Endothelial cell of umbilical vein (primary cell): Measurements from ENCODE around the gene GPD2. TPM values are rescaled to one million over a fixed set of nuclear protein-coding genes. Genes with fewer than 3 reads are reported as not detected.

Source experiments
- BruUV-seq: library from RNA; stranded (reverse); fragments of 400-500 nt; replicated peaks from 2 replicates; lab custom pipeline; 2021; lab: Mats Ljungman, UMichigan
- CTCF ChIA-PET: fragments of 300-600, 350-600 bp; sonication (Branson Sonifier 250); formaldehyde crosslinking; loops from one replicate; lab custom pipeline; 2021; ENCODE audit warnings: antibody characterized with exemption, inconsistent platforms; lab: Charles Lee
- POLR2A ChIA-PET: fragments of 300-600, 350-600 bp; sonication (Branson Sonifier 250); formaldehyde crosslinking; loops from one replicate; lab custom pipeline; 2021; ENCODE audit warnings: antibody characterized with exemption, inconsistent platforms; lab: Charles Lee
- DNase-seq: peaks from one replicate; pipeline ENCODE4 v3.0.0-alpha.2; 2011; ENCODE audit warnings: low read depth, low spot score
- FAIRE-seq: peaks from 2 replicates; lab custom pipeline; 2011; peaks lifted over from hg19 to GRCh38; lab: Jason Lieb, UNC
- H2AFZ ChIP-seq: 2 replicates; pipeline ENCODE4 v1.6.0; 2012; ENCODE audit warnings: low read depth, low read length, control low read depth, inconsistent platforms
- H3K27ac ChIP-seq: 2 replicates; pipeline ENCODE4 v1.5.1; 2011; ENCODE audit warnings: low read depth, mild to moderate bottlenecking, control low read depth, low read length, moderate library complexity; ENCODE audit not compliant: insufficient read depth
- H3K27me3 ChIP-seq, 2 experiments: 2 replicates each; pipeline versions ENCODE4 v1.6.0 to v1.6.1; 2011; ENCODE audit warnings: low read length in 2 of 2, mixed read lengths in 1 of 2; ENCODE audit not compliant: control insufficient read depth in 2 of 2, insufficient read depth in 2 of 2
- H3K36me3 ChIP-seq, 2 experiments: 2 replicates in 1 of 2; 3 replicates in 1 of 2; pipeline ENCODE4 v1.5.1; 2011; ENCODE audit warnings: low read length in 2 of 2, mild to moderate bottlenecking in 1 of 2, moderate library complexity in 1 of 2; ENCODE audit not compliant: control insufficient read depth in 2 of 2, insufficient read depth in 2 of 2; ENCODE audit errors: extremely low read depth in 1 of 2
- H3K4me1 ChIP-seq: 3 replicates; pipeline ENCODE4 v1.5.1; 2011; ENCODE audit warnings: mild to moderate bottlenecking, low read length; ENCODE audit not compliant: control insufficient read depth, insufficient read depth; ENCODE audit errors: extremely low read depth
- H3K4me2 ChIP-seq: 2 replicates; pipeline ENCODE4 v1.6.1; 2011; ENCODE audit warnings: low read length, control low read depth, mixed read lengths; ENCODE audit not compliant: insufficient read depth
- H3K4me3 ChIP-seq, 3 experiments: fragments of 200-600 bp in 1 of 3; sonication (generic), shearing (Covaris generic) in 1 of 3; replicated peaks in 1 of 3; 2 replicates each; pipeline ENCODE4 v1.5.1; 2011 to 2016; ENCODE audit warnings: control low read depth in 3 of 3, low read length in 3 of 3, mild to moderate bottlenecking in 2 of 3, inconsistent platforms in 1 of 3, low read depth in 1 of 3, moderate library complexity in 1 of 3; ENCODE audit not compliant: insufficient read depth in 1 of 3
- H3K79me2 ChIP-seq: 2 replicates; pipeline ENCODE4 v1.6.0; 2012; ENCODE audit warnings: low read length, inconsistent platforms; ENCODE audit not compliant: control insufficient read depth, insufficient read depth
- H3K9ac ChIP-seq: replicated peaks from 2 replicates; pipeline ENCODE3; 2011; ENCODE audit warnings: low read length, control low read depth; ENCODE audit not compliant: insufficient read depth; ENCODE audit errors: extremely low read depth
- H3K9me1 ChIP-seq: replicated peaks from 3 replicates; pipeline ENCODE4 v1.6.0; 2011; ENCODE audit warnings: mild to moderate bottlenecking, low read length; ENCODE audit not compliant: control insufficient read depth, insufficient read depth; ENCODE audit errors: extremely low read depth
- H3K9me3 ChIP-seq: replicated peaks from 2 replicates; pipeline ENCODE4 v1.5.1; 2012; ENCODE audit warnings: low read length, inconsistent platforms; ENCODE audit not compliant: control insufficient read depth, insufficient read depth
- H4K20me1 ChIP-seq: replicated peaks from 2 replicates; pipeline ENCODE3; 2011; ENCODE audit warnings: mild to moderate bottlenecking, low read length; ENCODE audit not compliant: control insufficient read depth, insufficient read depth; ENCODE audit errors: extremely low read depth
- CTCF ChIP-seq, 2 donors: IDR thresholded peaks; 1 replicate in 1 of 2; 2 replicates in 1 of 2; pipeline ENCODE4 v1.5.1; 2011; ENCODE audit warnings: low read length in 2 of 2, mild to moderate bottlenecking in 2 of 2, moderate library complexity in 2 of 2, control low read depth in 1 of 2, inconsistent platforms in 1 of 2, low read depth in 1 of 2; ENCODE audit not compliant: insufficient read depth in 1 of 2; ENCODE audit errors: extremely low read depth in 1 of 2
- EZH2 ChIP-seq: IDR thresholded peaks from 2 replicates; pipeline ENCODE4 v1.6.1; 2012; ENCODE audit warnings: borderline replicate concordance, low read depth, mild to moderate bottlenecking, moderate library complexity, low read length, inconsistent platforms; ENCODE audit not compliant: severe bottlenecking
- FOS ChIP-seq: IDR thresholded peaks from 2 replicates; pipeline ENCODE4 v1.6.1; 2011; ENCODE audit warnings: mild to moderate bottlenecking, low read length, moderate library complexity, borderline replicate concordance; ENCODE audit not compliant: insufficient read depth
- GATA2 ChIP-seq: IDR thresholded peaks from 2 replicates; pipeline ENCODE4 v1.7.0; 2011; ENCODE audit warnings: low read depth, mild to moderate bottlenecking, moderate library complexity, mixed read lengths, low read length; ENCODE audit not compliant: insufficient read length, insufficient read depth
- JUN ChIP-seq: IDR thresholded peaks from 2 replicates; pipeline ENCODE4 v1.6.1; 2011; ENCODE audit warnings: borderline replicate concordance, low read depth; ENCODE audit not compliant: insufficient read length, insufficient read depth
- MAX ChIP-seq: IDR thresholded peaks from 2 replicates; pipeline ENCODE4 v1.6.1; 2011; ENCODE audit not compliant: insufficient read depth, insufficient read length
- MYC ChIP-seq: IDR thresholded peaks from one replicate; pipeline ENCODE4 v1.6.1; 2011; ENCODE audit warnings: mild to moderate bottlenecking, low read depth, low read length
- POLR2A ChIP-seq: IDR thresholded peaks from 2 replicates; pipeline ENCODE4 v1.6.1; 2012; ENCODE audit warnings: low read depth, mild to moderate bottlenecking, control low read depth, low read length
- POLR2AphosphoS5 ChIP-seq: IDR thresholded peaks from 2 replicates; pipeline ENCODE4 v1.6.1; 2012; ENCODE audit warnings: low read depth, mild to moderate bottlenecking, control low read depth, low read length, moderate library complexity; ENCODE audit not compliant: insufficient read depth
- dilution Hi-C: fragments of 300-500 bp; cut with MboI; formaldehyde crosslinking; loops from one replicate; pipeline ENCODE4 v1.15.0; 2019; ENCODE audit warnings: low sequenced_read_pairs; ENCODE audit not compliant: extremely low pct_ligation_motif_present
- intact Hi-C: fragments of 100-400 bp; cut with micrococcal nuclease; formaldehyde crosslinking; loops from one replicate; pipeline ENCODE4 v1.10.0; 2022
- polyA plus RNA-seq, 4 experiments: library from polyadenylated mRNA; depleted of rRNA in 3 of 4; stranded (reverse) in 3 of 4; unstranded in 1 of 4; fragments of >200 nt; gene quantifications; 2 replicates each; pipeline versions ENCODE4 v1.2.1 to v1.2.3, GENCODE V29; 2011 to 2012; ENCODE audit warnings: missing spikeins in 1 of 4
- total RNA-seq: library from RNA; stranded (reverse); gene quantifications from 2 replicates; pipeline ENCODE4 v1.2.3, GENCODE V29; 2021

GPD2 gene
- total and polyA plus RNA-seq, 2 donors (not counting 3 experiments of a cell fraction or from before 2014, with no cell fraction given), result 6.6 to 37.0 TPM

- DNase-seq (no peak), FAIRE-seq (no peak)
- Histone ChIP-seq H3K4me1 (peaks cover 5% of the 10 kb centered on the region), H3K27me3 (no peaks in the 10 kb centered on the region), H3K79me2 (no peaks in the 10 kb centered on the region), H3K36me3 (no peaks in the 10 kb centered on the region), H4K20me1 (no peaks in the 10 kb centered on the region), H3K4me2 (no peak overlapping the region), H3K9me1 (no peaks in the 10 kb centered on the region), H3K9ac (no peak overlapping the region), H3K27ac (no peak overlapping the region), H3K9me3 (no peaks in the 10 kb centered on the region), H3K4me3 (no peak overlapping the region), H2AFZ (no peak overlapping the region)
- no peak for TF ChIP-seq POLR2A
- TF ChIP-seq EZH2, result no peak
- no peak for TF ChIP-seq POLR2AphosphoS5
- TF ChIP-seq MAX, result no peak
- no peak for TF ChIP-seq FOS
- TF ChIP-seq JUN, result no peak
- TF ChIP-seq GATA2, result no peak
- TF ChIP-seq MYC, result no peak
- TF ChIP-seq CTCF (IDR thresholded peaks at IDR 0.05; ENCODE audit: extremely low read depth in 1 of 2, insufficient read depth in 1 of 2, low read depth in 1 of 2, low read length in 2 of 2), result no peak
- dilution Hi-C loops, result no loop called here
- CTCF ChIA-PET, result no interaction called here
- intact Hi-C loops, result no loop called here
- no TSS peak for BruUV-seq
- POLR2A ChIA-PET, result no interaction called here
Observed at GRCh38 chr2:156397229-156397628, 39.0 kb upstream of the GPD2 start.
